SU-DHL-6 (cell line): ENCODE measurements around the gene ZNF385D.

Source experiments
- EZH2phosphoT487 ChIP-seq: fragments of 200-600 bp; sonication (generic), shearing (Covaris generic); conservative IDR thresholded peaks from 2 replicates; pipeline ENCODE4 v1.6.1; 2018; ENCODE audit warnings: mild to moderate bottlenecking, antibody characterized with exemption, low read length, moderate library complexity, mixed read lengths
- TF ChIP-seq, protein P1 (sequence below): fragments of 200-600 bp; sonication (generic); IDR thresholded peaks from one replicate; pipeline ENCODE4 v1.5.1; 2017; ENCODE audit warnings: antibody characterized with exemption, mild to moderate bottlenecking, low read length, moderate library complexity; ENCODE audit not compliant: insufficient read depth, poor library complexity, severe bottlenecking

DNA sequence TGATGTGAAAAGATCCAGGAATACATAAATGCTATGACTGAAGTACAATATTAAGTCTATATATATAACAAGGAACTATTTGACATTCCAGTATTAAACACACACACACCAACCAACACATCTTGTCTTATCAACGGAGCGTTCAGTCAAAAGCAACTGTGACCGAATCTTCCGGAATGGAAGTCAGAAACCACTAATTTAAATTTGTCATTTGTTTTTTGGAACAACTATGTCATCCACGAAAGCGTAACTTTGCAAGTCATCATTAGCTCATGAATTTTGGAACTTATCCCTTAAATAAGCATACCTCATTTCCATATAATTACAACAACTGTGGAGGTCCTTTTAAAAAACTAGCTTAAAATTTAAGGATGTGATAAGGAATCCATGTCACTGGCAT lies 5.0 kb downstream of the ZNF385D start:
- TF ChIP-seq, protein P1, sequence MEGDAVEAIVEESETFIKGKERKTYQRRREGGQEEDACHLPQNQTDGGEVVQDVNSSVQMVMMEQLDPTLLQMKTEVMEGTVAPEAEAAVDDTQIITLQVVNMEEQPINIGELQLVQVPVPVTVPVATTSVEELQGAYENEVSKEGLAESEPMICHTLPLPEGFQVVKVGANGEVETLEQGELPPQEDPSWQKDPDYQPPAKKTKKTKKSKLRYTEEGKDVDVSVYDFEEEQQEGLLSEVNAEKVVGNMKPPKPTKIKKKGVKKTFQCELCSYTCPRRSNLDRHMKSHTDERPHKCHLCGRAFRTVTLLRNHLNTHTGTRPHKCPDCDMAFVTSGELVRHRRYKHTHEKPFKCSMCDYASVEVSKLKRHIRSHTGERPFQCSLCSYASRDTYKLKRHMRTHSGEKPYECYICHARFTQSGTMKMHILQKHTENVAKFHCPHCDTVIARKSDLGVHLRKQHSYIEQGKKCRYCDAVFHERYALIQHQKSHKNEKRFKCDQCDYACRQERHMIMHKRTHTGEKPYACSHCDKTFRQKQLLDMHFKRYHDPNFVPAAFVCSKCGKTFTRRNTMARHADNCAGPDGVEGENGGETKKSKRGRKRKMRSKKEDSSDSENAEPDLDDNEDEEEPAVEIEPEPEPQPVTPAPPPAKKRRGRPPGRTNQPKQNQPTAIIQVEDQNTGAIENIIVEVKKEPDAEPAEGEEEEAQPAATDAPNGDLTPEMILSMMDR = no peak
- no peak for TF ChIP-seq EZH2phosphoT487
